Neural progenitor cell (in vitro differentiated cells): ENCODE data around the gene KIAA2012.

Experiments
- EZH2 ChIP-seq: fragments of 200-600 bp; sonication (generic); IDR thresholded peaks from 2 replicates; pipeline ENCODE4 v1.6.1; 2017; ENCODE audit warnings: antibody characterized with exemption, mild to moderate bottlenecking, moderate library complexity
- TF ChIP-seq, protein P1 (sequence below): fragments of 200-600 bp; sonication (generic); IDR thresholded peaks from 2 replicates; pipeline ENCODE4 v1.5.1; 2017; ENCODE audit warnings: antibody characterized with exemption, mild to moderate bottlenecking

DNA sequence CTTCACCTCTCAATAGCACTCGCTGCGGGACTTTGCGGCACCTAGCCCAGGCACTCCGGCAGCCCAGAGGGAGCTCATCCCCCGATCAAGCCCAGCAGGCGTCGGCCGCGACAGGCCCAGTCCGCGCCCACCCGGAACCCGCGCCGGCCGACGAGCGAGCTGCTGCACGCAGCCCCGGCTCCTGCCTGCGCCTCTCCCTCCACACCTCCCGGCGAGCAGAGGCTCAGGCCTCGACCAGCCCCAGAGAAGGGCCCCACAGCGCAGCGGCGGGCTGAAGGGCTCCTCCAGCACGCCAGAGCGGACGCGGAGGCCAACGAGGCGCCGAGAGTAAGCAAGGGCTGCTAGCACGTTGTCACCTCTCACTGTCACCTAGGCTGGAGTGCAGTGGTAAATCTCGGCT, 63.5 kb downstream of the KIAA2012 start:
- TF ChIP-seq, protein P1, sequence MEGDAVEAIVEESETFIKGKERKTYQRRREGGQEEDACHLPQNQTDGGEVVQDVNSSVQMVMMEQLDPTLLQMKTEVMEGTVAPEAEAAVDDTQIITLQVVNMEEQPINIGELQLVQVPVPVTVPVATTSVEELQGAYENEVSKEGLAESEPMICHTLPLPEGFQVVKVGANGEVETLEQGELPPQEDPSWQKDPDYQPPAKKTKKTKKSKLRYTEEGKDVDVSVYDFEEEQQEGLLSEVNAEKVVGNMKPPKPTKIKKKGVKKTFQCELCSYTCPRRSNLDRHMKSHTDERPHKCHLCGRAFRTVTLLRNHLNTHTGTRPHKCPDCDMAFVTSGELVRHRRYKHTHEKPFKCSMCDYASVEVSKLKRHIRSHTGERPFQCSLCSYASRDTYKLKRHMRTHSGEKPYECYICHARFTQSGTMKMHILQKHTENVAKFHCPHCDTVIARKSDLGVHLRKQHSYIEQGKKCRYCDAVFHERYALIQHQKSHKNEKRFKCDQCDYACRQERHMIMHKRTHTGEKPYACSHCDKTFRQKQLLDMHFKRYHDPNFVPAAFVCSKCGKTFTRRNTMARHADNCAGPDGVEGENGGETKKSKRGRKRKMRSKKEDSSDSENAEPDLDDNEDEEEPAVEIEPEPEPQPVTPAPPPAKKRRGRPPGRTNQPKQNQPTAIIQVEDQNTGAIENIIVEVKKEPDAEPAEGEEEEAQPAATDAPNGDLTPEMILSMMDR, result no peak
- no peak for TF ChIP-seq EZH2
